GM19324 (cell line): ENCODE data around the gene CDH12.
"Not testable (repeated sequence)": the region's sequence is repeated elsewhere in the genome, so short reads cannot be mapped to it uniquely, and the experiment has no call there.

Experiments
- ATAC-seq: cut with Tn5 transposase; IDR thresholded peaks from one replicate; pipeline ENCODE4 v1.9.1; 2021; ENCODE audit warnings: mild to moderate bottlenecking, moderate library complexity; ENCODE audit not compliant: unreplicated experiment, low FRiP score

Gene CDH12

DNA sequence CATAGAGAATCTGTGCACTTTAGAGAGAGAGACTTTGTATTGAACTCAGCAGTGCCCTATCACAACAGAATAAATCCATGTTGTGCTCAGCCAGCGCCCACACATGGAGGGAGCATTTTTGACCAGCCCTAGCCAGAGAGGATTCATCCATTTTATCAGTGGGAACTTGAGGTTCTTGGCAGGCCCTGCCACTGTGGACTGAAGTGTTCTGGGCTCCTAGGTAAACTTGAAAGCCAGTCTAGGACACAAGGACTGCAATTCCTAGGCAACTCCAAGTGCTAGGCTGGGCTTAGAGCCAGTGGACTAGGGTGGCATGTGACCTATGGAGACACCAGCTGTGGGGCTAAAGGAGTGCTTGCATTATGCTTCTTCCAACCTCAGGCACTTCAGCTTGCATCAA, 523.5 kb downstream of the CDH12 start:
- ATAC-seq = no peak

DNA sequence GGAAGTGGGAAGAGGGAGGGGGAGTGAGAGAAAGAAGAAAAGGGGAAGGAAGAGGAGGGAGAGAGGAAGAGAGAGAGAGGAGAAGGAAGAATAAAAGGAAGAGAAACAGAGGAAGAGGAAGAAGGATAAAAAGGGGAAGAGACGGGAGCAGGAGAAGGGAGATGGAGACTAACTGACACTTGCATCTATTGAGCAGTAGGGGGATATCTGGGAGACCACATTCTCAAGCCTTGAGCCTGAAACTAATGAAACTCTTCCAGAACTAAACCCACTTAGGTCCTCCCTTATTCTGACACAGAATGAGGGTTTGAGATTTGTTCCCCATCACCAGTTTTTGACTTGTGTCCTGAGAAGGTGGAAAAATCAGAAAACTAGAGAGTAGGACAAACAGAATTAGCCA, 533.3 kb downstream of the CDH12 start:
- no peak for ATAC-seq

DNA sequence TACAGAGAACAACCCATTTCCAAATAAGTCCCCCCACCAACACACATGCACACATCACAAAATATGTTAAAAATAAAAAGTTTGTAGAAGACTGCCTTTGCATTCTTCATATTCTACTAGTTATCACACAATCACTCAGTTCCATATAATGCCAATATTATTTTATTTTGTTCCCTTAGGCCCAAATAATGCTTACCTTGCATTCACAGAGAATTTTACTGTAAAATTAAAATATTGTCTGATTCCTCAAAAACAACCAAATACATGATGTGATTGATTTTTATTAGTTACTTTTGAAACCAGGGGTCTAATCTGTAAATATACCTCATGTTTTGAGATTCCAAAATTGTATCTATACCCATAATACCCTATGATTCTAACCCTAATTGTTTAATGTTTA, 536.9 kb downstream of the CDH12 start:
- ATAC-seq = no peak

DNA sequence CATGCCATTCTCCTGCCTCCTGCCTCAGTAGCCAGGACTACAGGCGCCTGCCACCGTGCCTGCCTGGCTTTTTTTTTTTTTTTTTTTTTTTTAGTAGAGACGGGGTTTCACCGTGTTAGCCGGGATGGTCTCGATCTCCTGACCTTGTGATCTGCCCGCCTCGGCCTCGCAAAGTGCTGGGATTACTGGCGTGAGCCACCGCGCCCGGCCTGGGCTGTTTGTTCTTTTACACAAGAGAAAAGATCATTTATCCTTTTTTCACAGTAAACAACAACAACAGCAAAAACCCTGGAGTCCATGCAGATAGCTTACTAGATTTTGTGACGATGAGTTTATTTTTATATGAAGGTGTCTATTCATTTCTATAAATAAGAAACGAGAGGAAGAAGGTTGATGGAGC, 538.1 kb downstream of the CDH12 start:
- not testable (repeated sequence) for ATAC-seq

DNA sequence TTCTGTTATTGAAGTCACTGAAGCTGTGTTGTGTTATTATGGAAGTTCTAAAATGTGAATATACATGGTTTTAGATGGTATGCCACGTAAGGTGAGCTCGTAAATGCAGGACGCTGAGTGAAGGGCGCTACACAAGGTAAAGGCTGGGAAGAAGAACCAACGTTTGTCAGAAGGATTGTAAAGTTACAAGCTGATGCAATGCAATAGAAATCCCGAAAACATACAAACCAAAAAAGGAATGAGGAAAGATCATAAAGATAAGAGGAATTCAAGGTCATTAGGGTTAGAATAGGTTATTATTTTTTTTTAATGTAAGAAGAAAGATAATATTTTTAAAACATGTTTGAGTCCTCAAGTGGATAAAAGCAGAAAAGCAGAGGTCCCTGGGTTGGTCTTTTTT, 538.6 kb downstream of the CDH12 start:
- ATAC-seq = no peak

DNA sequence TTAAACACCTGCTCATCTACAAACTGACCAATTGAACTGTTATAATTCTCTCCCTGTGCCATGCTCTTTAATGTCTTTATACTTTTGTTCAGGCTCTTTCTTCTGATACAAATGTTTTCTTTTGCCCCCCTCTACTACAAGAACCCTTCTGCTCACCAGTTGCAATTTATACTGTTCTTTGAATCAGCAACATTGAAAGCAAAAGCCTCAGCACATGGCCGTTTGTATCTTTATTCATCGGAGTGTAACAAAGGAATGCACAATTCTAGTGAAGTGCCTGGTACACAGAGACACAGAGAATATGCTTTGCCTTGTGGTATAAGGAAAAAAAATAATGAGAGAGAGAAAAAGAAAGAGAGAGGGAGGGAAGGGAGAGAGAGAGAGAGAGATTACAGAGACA, 547.1 kb downstream of the CDH12 start:
- ATAC-seq = no peak

DNA sequence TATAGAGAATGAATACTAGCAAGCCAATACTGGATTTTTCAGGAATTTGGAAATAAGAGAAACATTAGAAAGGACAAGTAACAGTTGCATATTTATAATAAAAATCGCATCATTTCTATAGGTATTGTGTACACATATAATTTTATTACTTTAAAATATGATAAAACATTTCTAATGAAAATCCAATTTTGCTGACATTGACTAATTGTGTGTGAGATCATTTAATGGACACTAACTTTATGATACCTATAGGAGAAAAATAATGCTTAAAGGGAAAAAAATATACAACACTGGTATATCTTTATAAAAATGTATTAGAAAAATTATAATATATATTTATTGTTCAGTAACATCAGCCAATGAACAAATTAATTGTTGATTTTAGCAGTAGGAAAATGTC, 557.3 kb downstream of the CDH12 start:
- no peak for ATAC-seq

DNA sequence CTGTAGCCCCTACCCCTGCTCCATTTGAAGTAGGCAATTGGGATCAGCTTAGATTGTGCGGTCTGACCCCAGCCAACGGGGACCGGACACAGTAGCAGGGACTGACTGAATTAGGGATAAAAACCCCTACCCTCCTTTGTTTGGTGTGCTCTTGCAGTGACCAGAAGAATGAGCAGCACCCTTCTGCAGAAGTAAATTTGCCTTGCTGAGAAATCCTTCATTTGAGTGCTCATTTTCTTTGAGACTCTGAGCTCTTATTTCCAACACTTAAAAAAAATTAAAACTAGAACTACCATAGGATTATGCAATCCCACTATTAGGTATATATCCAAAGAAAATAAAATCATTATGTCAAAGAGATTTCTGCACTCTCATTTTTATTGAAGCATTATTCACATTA, 560.0 kb downstream of the CDH12 start:
- ATAC-seq = no peak

DNA sequence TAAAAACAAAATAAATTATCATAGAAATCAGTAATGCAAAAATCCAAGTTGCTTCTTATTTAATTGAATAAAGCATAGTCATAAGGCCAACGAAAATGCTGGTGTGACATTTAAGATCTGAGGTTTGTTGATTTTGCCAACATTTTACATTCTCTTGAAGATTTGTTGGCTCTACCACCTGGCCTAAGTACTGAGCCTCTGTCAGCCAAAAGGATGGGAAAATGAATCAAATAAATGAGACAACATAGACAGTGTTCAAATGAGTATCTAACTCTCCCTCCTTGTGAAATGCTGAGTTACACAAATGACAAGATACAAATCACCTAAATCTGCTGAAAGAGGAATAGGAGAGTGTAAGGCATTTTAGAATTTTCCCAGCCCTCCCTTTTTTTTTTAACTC, 575.0 kb downstream of the CDH12 start:
- ATAC-seq = no peak

DNA sequence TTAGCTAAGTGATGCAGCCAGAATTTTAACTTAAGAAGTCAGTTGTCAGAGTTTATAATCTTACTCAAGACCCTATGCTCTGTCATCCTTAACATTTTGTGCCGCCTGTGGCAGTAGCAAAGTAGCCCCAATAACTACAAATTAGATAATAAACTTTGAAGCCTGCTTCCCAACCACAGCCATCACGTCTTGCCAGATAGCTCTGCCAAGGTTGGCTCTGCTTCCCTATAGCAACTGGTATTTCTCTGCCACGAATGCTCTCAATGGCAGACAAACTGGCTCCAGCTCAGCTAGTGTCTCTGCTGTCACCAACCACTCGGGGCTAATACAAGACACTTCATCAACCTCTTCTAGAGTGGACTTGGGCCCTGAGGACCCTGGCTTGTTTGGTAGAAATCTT, 576.1 kb downstream of the CDH12 start:
- ATAC-seq = no peak

DNA sequence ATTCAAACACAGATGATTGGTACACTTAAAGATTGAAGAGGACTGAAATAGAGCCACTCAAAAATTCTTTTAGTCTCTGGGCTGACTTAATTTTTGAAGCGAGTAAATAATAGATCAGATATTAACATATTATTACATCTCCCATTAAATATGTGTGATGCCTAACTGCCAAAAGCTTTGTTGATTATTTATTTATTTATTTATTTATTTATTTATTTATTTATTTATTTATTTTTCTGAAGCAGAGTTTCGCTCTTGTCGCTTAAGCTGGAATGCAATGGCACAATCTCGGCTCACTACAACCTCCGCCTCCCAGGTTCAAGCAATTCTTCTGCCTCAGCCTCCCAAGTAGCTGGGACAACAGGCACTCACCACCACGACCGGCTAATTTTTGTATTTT, 587.3 kb downstream of the CDH12 start:
- not testable (repeated sequence) for ATAC-seq

DNA sequence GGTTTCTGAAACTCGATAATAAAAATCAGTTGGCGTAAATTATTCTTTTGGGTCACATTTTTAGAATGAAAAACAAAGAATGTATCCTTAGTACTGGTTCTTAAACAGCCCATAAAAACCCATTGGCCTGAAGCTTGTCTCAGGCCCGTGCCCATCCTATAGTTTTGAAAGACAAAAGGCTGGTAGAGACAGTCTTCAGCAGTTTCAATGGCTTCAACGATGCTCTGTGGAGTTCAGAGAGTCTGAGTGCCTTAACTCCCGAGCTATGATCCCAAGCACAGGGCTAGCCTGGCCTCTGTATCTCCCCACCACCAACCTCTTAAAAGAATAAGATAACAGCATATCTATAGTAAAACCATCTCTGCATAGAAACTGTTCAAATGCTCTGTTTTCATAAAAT, 595.0 kb downstream of the CDH12 start:
- no peak for ATAC-seq

DNA sequence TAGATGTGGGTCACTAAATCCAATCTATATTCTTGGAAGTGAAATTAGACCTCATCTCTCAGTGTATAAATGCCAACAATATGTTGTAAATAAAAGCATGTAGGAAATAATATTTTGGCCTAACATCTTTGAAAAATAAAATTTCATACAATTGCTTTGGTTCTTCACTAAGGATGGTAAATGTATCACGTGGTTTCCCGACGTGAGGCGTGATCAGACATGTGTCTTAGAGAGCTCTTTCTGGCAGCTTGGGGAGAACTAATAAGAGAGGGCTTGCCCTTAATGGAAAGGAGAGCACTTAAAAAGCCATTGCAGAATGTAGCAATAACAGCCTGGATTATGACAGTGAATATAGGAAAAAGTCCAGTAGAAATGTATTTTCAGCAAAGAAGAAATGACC, 602.6 kb downstream of the CDH12 start:
- ATAC-seq = no peak

DNA sequence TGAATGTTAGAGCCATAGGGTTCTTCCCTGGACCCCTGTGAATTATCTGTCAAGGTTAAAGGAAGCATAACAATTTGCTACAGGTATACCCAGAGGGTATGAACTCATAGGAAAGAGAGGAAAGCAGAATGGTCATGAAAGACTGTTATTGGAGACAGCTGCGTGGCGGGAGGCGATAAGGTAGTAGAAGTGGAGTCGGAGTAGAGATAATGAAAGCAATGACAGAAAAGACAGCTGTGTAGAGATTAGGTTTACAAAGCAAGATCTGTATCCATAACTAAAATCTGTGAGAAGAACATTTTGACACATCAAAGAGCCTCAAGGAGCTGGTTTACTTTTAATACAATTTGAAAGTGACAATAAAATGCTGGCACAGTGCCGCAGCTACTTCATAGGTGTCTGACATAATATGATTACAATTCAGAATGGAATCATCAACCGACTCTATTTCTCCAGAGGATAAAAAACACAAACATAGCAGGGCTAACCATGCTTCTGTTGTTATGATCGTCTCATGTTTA, 603.9 kb downstream of the CDH12 start:
- no peak for ATAC-seq

DNA sequence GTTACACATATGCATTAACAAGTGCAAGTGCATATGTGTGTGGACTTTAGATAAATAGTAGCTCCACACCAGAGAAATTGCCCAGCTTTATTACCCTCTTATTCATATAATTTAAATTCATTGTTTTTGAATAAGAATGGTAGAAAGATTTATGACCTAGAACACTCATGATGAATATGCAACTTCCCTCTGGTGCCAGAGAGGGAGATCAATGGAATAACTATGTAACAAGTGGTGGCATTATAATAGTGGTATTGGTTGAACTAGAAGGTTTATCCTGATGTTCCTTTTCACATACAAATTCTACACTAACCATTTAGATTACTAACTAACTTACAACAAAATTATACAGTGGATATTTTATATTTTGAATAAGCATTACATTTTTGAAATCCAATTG, 607.4 kb downstream of the CDH12 start:
- ATAC-seq = no peak

DNA sequence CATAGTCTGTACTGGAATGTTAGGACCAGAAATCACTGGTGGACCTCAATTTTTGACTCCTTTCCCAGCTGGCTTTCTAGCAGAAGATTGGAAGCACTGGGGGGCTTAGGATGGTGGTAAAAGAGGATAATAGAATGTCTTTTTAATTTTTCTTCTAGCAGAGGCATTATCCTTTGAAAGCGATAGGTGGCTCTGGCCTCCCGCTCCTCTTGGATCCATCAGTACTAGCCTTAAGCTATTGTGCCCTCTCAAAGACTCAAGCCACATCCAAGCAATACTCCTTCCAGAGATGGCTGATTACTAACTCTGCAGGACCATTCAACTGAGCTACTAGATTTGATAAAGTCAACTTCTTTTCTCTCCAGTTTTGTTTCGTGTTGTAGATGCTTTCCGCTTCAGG, 610.6 kb downstream of the CDH12 start:
- no peak for ATAC-seq

DNA sequence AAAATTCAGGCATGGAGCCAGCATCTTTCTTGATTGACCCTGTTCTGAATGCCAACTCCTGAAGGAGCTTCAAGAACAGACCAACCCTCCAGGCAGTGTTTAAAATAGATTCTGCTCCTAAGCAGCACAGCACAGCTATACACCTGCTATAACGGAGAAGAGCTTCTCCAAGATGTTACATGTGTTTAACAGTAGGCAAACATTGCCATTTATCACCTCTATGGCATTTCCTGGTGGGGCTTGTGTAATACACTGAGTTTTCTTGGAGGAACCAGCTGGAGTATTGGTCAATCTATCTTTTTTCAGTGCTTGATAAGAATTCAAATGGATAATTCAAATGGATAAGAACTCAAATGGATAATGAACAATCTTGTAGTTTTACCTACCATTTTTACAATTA, 615.1 kb downstream of the CDH12 start:
- no peak for ATAC-seq

DNA sequence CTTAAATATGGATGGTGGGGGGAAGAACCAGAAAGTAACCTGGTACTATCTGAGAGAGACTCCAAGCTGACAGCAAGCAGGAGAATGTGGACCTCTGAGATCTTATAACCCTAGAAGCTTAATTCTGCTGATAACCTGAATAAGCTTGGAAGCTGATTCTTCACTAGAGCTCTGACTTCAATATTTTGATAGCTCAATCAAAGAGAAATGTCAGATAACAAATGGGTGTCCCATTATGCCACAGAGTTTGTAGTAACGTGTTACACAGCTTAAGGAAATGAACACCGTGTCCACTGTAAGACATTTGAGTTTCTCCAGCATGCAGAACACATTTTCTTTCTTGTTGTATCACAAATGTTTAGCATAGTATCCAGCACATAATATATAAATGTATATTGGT, 626.7 kb downstream of the CDH12 start:
- no peak for ATAC-seq

DNA sequence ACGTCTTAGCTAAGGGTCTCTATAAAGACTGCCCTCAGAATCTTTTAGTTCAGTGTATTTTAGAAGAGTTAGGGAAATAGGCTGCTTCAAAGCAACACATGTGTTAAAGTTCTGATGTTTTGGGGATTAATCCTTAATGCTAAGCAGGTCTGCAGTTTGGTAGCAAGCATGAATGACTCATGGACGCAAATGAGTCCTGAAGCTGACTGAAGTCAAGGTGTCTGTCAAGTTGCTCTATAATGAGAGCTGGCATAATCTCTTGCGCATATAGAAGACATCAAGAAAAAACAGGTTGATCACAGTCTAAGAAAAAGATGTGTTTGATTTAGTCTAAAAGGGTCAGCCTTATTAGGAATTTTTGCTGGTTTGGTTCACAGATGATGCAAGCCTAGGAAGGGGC, 630.1 kb downstream of the CDH12 start:
- ATAC-seq = no peak

DNA sequence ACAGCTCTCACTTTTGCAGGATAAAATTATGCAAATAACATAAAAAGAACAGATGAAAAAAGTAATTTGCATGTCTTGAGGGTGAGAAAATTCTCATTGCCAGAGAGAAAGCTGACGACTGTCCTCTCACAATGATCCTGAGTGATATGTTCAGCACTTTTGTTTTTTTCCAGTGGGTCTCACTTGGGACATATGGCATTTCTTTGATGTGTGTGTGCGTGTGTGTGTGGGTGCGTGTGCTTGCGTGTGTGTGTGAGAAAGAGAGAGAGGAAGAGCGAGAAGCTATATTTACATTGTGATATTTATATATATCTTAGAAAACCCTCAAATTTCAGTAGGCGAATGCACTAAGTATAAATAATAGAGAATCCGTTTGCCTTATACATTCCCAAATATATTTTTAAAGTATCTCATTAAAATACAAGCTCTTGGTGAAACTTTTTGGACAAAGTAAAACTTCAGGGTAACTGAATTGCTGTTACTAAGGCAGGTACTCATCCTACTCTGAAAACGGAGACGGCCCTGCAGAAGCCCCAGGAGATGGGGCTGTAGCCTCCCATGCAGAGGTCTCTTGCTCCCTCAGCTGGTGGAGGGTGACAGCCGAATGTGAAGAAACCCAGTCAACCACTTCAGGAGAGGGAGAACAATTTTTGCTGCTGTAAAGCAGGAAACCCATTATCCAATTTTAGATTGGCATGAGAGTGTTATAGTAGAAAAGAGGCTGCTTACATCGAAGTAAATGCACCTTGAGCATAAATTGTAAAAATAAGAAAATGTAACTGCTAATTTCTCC, 639.2 kb downstream of the CDH12 start:
- not testable (repeated sequence) for ATAC-seq

DNA sequence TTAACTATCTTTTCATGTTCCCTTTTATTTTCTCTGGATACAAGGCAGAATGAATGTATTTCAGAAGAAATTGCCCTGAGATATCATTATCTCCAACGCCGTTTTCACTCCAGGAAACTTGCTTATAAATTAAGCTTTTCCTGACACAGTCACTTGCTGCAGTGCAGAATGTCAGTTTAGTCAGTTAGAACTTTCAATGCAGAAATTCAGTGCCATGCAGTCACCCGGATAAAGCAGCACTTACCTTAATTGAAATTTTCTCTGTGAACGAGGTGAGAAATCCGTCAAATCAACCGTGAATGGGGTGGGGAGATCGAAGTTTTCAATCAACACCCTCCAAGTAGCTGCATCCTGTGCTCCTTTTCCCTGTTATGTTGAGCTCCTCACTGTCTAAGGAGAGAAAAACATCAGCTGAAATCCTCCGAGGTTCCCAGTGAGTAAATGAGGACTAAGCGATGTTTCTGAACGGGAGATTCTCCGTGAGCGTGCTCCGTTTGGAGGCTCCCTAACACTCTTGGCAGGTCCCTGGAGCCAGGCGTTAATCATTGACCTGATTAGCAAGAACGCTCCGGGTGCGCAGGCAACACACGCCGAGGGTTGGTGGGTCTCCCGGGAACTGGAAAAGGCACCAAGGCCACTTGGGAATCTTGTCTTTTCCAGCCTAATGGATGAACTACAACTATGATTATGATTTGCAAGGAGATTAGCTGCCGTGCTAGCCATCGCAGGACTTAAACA, 640.7 kb downstream of the CDH12 start:
- not testable (repeated sequence) for ATAC-seq

DNA sequence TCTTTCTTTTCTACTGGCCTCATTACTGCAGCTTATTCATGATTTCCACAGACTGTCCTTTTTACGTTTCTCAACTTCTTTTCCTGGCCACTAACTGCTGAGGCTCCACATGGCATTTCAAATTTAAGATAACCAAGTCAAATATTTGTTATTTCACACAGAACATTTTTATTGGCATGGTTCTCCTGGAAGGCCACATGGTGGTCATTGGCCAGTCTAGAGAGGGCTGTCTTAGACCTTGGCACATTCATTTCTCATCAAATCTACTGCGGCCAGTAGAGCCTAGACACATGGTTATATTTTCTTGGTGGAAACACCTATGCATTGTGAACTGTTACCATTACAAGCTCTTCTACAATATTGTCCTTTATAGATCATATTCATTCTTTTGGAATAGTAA, 644.7 kb downstream of the CDH12 start:
- not testable (repeated sequence) for ATAC-seq
